GM13976 (cell line): ENCODE data around the gene PRSS3.
"Not testable (repeated sequence)": the region's sequence is repeated elsewhere in the genome, so short reads cannot be mapped to it uniquely, and the experiment has no call there.

Source experiments
- DNase-seq: peaks from one replicate; pipeline ENCODE4 v3.0.0; 2012; ENCODE audit warnings: low spot score
- in situ Hi-C: fragments of 300-500 bp; cut with MboI; formaldehyde crosslinking; loops from one replicate; pipeline ENCODE4 v1.12.0; 2022; ENCODE audit warnings: low sequenced_read_pairs, mixed read lengths, inconsistent platforms; ENCODE audit not compliant: unreplicated experiment
- TF ChIP-seq, protein P1 (sequence below): IDR thresholded peaks from 2 replicates; pipeline ENCODE4 v1.5.1; 2012; ENCODE audit warnings: borderline replicate concordance, mild to moderate bottlenecking; ENCODE audit not compliant: insufficient read depth; ENCODE audit errors: extremely low read depth, missing control alignments, control extremely low read depth

Gene PRSS3

DNA sequence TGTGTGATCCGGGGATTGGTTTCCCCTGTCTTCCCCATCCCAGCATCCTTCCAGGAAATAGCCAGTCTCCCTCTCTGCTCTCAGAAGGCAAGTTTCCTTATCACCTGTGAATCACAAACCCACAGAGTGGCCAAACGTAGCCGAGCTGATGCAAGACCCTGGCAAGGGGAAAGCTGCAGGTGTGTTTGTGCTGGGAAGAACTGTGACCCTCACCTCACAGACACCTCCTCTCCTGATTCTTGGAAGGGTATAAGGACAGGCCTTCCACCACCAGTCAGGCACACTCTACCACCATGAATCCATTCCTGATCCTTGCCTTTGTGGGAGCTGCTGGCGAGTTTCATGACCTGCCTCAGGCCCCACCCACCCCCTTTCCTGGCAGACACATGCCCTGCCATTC lies at the start of gene PRSS3:
TSS of gene PRSS3 (plus strand) at position 281 of the 400 bp plus-strand sequence. CDS start at position 294, 13 bp downstream.
- TF ChIP-seq, protein P1, sequence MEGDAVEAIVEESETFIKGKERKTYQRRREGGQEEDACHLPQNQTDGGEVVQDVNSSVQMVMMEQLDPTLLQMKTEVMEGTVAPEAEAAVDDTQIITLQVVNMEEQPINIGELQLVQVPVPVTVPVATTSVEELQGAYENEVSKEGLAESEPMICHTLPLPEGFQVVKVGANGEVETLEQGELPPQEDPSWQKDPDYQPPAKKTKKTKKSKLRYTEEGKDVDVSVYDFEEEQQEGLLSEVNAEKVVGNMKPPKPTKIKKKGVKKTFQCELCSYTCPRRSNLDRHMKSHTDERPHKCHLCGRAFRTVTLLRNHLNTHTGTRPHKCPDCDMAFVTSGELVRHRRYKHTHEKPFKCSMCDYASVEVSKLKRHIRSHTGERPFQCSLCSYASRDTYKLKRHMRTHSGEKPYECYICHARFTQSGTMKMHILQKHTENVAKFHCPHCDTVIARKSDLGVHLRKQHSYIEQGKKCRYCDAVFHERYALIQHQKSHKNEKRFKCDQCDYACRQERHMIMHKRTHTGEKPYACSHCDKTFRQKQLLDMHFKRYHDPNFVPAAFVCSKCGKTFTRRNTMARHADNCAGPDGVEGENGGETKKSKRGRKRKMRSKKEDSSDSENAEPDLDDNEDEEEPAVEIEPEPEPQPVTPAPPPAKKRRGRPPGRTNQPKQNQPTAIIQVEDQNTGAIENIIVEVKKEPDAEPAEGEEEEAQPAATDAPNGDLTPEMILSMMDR, result no peak
- in situ Hi-C loops, result no loop called here

DNA sequence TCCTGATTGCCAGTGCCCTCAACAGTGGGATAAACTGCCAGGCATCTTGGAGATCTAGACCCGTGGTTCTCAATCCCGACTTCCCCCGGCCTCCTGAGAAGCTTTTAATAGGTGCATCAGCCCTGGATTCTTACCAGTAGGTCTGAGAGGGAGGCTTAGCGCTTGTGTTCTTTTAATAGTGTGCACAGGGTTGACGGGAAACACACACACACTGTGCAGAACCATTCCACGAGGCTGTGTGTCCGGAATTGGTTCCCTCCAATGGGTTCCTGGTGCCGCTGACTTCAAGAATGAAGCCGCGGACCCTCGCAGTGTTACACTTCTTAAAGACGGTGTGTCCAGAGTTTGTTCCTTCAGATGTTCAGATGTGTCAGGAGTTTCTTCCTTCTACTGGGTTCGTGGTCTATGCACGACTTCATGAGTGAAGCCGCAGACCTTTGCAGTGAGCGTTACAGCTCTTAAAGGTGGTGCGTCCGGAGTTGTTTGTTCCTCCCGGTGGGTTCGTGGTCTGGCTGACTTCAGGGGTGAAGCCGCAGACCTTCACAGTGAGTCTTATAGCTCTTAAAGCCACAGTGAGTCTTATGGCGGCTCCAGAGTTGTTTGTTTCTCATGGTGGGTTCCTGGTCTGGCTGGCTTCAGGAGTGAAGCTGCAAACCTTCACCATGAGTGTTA lies 46.6 kb upstream of the PRSS3 start:
- no peak for DNase-seq
- in situ Hi-C loops, result no loop called here
- TF ChIP-seq, protein P1, result no peak

More for the DNA sequence above, at the start of gene PRSS3:
- DNase-seq, result no peak

- in situ Hi-C loops, result not testable (repeated sequence)
Observed at GRCh38 chr9:33749305-33749654, 46.1 kb upstream of the PRSS3 start.

DNA sequence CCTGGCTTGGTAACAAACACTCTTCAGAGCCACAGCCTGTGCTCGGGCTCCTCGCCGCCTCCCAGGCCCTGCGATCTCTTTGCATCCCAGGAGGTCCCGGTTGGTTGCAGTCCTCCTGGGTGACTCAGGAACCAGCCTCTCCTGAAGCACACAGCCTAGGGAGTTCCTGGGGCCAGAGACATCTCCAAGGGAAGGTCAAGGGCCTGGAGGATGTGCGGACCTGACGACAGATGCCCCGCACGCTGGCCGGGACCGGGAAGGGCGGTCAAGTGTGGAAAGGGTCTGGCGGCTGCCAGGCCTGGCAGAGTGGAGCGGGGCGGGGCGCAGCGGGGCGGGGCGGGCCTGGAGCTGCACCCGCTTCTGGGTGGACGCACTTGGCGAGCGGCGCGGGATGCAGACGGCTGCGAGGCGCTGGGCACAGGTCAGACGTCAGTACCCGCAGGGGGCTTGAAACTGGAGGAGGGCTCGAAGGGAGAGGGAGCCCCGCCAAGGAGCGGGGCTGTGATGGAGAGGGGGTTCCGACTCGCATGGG lies 45.0 kb upstream of the PRSS3 start:
- TF ChIP-seq, protein P1, result no peak
- no peak for DNase-seq
- in situ Hi-C loops, result no loop called here

More at GRCh38 chr9:33749305-33749654, 46.1 kb upstream of the PRSS3 start:
- DNase-seq, result not testable (repeated sequence)

- TF ChIP-seq, protein P1, result no peak
- no peak for DNase-seq
- in situ Hi-C loops, result no loop called here
Observed at GRCh38 chr9:33750839-33751339, 44.5 kb upstream of the PRSS3 start.

DNA sequence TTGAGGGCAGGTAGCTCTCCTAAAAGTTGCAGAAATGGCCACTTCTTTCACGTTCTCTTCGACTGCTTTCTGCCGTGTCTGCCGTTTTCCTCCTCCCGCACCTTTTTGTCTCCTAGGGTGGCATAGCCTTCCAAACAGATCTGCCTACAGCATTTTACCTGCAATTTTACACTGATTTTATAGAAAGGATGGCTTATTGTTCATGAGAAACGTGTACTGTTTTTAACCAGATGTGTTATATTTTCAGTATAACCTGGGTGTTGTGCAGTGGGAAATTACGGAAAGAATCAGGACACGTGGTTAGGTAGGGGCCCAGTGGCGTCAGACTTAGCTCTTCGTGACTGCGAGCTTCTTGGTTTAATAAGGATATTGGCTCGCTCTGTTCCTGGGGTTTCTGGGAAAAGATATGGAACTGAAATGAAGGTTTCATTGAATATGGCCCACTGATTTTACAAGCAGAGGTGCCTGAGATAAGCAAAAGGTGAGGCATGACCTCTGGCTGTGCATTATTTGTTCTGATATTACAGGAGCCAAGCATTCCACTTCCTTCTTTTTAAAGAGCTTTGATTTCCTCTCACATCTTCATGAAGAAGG lies 43.7 kb upstream of the PRSS3 start:
- TF ChIP-seq, protein P1, result no peak
- DNase-seq, result no peak
- in situ Hi-C loops, result no loop called here

GRCh38 chr9:33752130-33752637 lies 43.2 kb upstream of the PRSS3 start:
- TF ChIP-seq, protein P1, result no peak
- no peak for DNase-seq
- in situ Hi-C loops, result no loop called here

- in situ Hi-C loops, DNase-seq: not testable (repeated sequence)
Observed at GRCh38 chr9:33752789-33753188, 42.6 kb upstream of the PRSS3 start.

DNA sequence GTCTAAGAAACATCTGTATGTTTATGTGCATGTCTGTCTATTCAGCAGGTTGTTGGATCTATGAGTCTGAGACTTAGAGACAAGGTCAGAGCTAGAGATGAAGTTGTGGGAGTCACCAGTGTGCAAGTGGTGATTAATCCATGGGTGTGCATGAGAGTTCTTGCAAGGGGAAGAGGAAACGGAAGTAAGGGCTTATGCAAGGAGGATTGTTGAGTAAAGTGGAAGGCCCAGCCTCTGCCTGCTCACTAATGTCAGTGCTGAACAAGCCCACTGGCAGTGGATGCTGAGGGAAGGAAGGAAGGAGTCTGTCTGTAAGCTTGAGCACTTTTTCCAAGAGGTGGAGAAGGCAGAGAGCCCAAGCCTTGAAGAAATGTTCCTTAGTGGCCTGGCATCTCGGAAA lies 35.7 kb upstream of the PRSS3 start:
- in situ Hi-C loops, DNase-seq: not testable (repeated sequence)
